GM12878 (cell line): ENCODE measurements around the gene KRT4. TPM values are rescaled to one million over a fixed set of nuclear protein-coding genes. Genes with fewer than 3 reads are reported as not detected.

Source experiments
- ATAC-seq: fragments of 200-7000 bp; cut with Tn5 transposase; 3 replicates; pipeline ENCODE4 v1.9.1; 2020; ENCODE audit warnings: mild to moderate bottlenecking, moderate library complexity
- BruUV-seq: library from RNA; stranded (reverse); fragments of 400-500 nt; replicated peaks from 2 replicates; lab custom pipeline; 2021; lab: Mats Ljungman, UMichigan
- CTCF ChIA-PET: fragments of 300-600 bp; sonication (Branson Sonifier 250); formaldehyde crosslinking; extraction: SDS; loops from one replicate; lab custom pipeline; 2021; ENCODE audit warnings: inconsistent platforms; lab: Yijun Ruan, JAX
- POLR2A ChIA-PET: fragments of 350-600 bp; formaldehyde crosslinking; extraction: SDS; loops from one replicate; lab custom pipeline; 2021; ENCODE audit warnings: inconsistent platforms; lab: Charles Lee
- RAD21 ChIA-PET: fragments of 300-600 bp; sonication (Branson Sonifier 250); formaldehyde crosslinking; loops from one replicate; lab custom pipeline; 2023; ENCODE audit warnings: antibody characterized with exemption; ENCODE audit not compliant: unreplicated experiment; lab: Charles Lee
- SMC1A ChIA-PET: fragments of 300-600 bp; sonication (Branson Sonifier 250); formaldehyde crosslinking; loops from one replicate; lab custom pipeline; 2023; ENCODE audit not compliant: unreplicated experiment, uncharacterized antibody; lab: Charles Lee
- DNase-seq: peaks from one replicate; pipeline ENCODE4 v3.0.0-alpha.2; 2011; ENCODE audit warnings: low read depth, low spot score
- FAIRE-seq: peaks from 3 replicates; lab custom pipeline; 2011; peaks lifted over from hg19 to GRCh38; lab: Jason Lieb, UNC
- H2AFZ ChIP-seq: 2 replicates; pipeline ENCODE4 v1.6.0; 2011; ENCODE audit warnings: low read depth, low read length, control low read depth; ENCODE audit not compliant: control insufficient read depth
- H3K27ac ChIP-seq: 2 replicates; pipeline ENCODE4 v1.5.1; 2011; ENCODE audit warnings: control low read depth; ENCODE audit not compliant: control insufficient read depth, insufficient read depth
- H3K27me3 ChIP-seq, 2 experiments: replicated peaks in 1 of 2; 2 replicates each; pipeline versions ENCODE4 v1.6.0 to v1.6.1; 2011; ENCODE audit warnings: low read length in 1 of 2; ENCODE audit not compliant: control insufficient read depth in 2 of 2, insufficient read depth in 2 of 2
- H3K36me3 ChIP-seq, 2 experiments: 2 replicates each; pipeline ENCODE4 v1.5.1; 2011; ENCODE audit warnings: low read length in 1 of 2; ENCODE audit not compliant: control insufficient read depth in 2 of 2, insufficient read depth in 2 of 2
- H3K4me1 ChIP-seq: 2 replicates; pipeline ENCODE4 v1.6.1; 2011; ENCODE audit warnings: mild to moderate bottlenecking, low read length, moderate library complexity, mixed read lengths; ENCODE audit not compliant: control insufficient read depth, insufficient read depth
- H3K4me2 ChIP-seq: 2 replicates; pipeline ENCODE4 v1.6.0; 2011; ENCODE audit warnings: control low read depth; ENCODE audit not compliant: control insufficient read depth, insufficient read depth
- H3K4me3 ChIP-seq: fragments of 200-600 bp; sonication (generic); 2 replicates; pipeline ENCODE4 v1.5.1; 2016
- H3K79me2 ChIP-seq: 2 replicates; pipeline ENCODE4 v1.6.0; 2011; ENCODE audit warnings: low read length; ENCODE audit not compliant: control insufficient read depth, insufficient read depth
- H3K9ac ChIP-seq: 2 replicates; pipeline ENCODE4 v1.8.0; 2011; ENCODE audit warnings: low read length, control low read depth, mixed read lengths; ENCODE audit not compliant: control insufficient read depth, insufficient read depth
- H3K9me3 ChIP-seq: replicated peaks from 3 replicates; pipeline ENCODE4 v1.5.1; 2011; ENCODE audit warnings: mild to moderate bottlenecking, low read length; ENCODE audit not compliant: control insufficient read depth, insufficient read depth
- H4K20me1 ChIP-seq: 2 replicates; pipeline ENCODE4 v1.6.0; 2011; ENCODE audit not compliant: control insufficient read depth, insufficient read depth
- CHD4 ChIP-seq: fragments of 200-600 bp; sonication (generic); IDR thresholded peaks from 2 replicates; pipeline ENCODE4 v1.6.1; 2016; ENCODE audit warnings: mild to moderate bottlenecking
- FOXK2 ChIP-seq: fragments of 450-650 bp; IDR thresholded peaks from 2 replicates; pipeline ENCODE4 v1.6.1; 2017; ENCODE audit warnings: mild to moderate bottlenecking, moderate library complexity
- HSF1 ChIP-seq: fragments of 150-350 bp; IDR thresholded peaks from 2 replicates; pipeline ENCODE4 v1.6.1; 2014; ENCODE audit warnings: mild to moderate bottlenecking, low read depth, low read length
- NFXL1 ChIP-seq: fragments of 450-650 bp; IDR thresholded peaks from 2 replicates; pipeline ENCODE4 v1.6.1; 2017; ENCODE audit warnings: antibody characterized with exemption, mild to moderate bottlenecking, borderline replicate concordance
- POLR2A ChIP-seq: IDR thresholded peaks from 2 replicates; pipeline ENCODE4 v1.6.1; 2011; ENCODE audit warnings: low read depth, mild to moderate bottlenecking, low read length
- STAT3 ChIP-seq: IDR thresholded peaks from 2 replicates; pipeline ENCODE4 v1.6.1; 2011; ENCODE audit warnings: low read depth, low read length, improper control_type of control experiment
- ZNF217 ChIP-seq: fragments of 450-650 bp; IDR thresholded peaks from 2 replicates; pipeline ENCODE4 v1.6.1; 2017; ENCODE audit warnings: antibody characterized with exemption, mild to moderate bottlenecking
- WGBS: methylation state at CpG from one replicate; pipeline ENCODE4 v1.1.6; 2016; ENCODE audit warnings: low lambda C conversion rate; ENCODE audit not compliant: insufficient replicate concordance, insufficient coverage; ENCODE audit errors: missing lambda C conversion rate; 5-methylcytosine and 5-hydroxymethylcytosine counted together
- in situ Hi-C: fragments of 300-500 bp; cut with MboI; formaldehyde crosslinking; loops from 9 replicates; pipeline ENCODE4 v1.14.3; 2018; ENCODE audit warnings: mixed read lengths
- intact Hi-C: fragments of 100-400 bp; cut with micrococcal nuclease; formaldehyde crosslinking; loops from one replicate; pipeline ENCODE4 v1.14.2; 2022; ENCODE audit not compliant: unreplicated experiment
- polyA plus RNA-seq, 11 experiments: library from polyadenylated mRNA; depleted of rRNA in 4 of 11; unstranded in 6 of 11; stranded (reverse) in 5 of 11; fragments of >200 nt; fragmentation: Nextera tagmentation in 4 of 11; fragmentation: Illumina TruSeq in 1 of 11; extraction: Ambion mirVana in 4 of 11; extraction: Trizol in 1 of 11; gene quantifications; 1 replicate in 1 of 11; 2 replicates in 10 of 11; pipeline versions ENCODE4 v1.2.1 to v1.2.3, GENCODE V29; 2011 to 2016; ENCODE audit warnings: inconsistent platforms in 2 of 11, missing spikeins in 2 of 11, low read depth in 1 of 11
- total RNA-seq, 4 experiments: library from RNA; depleted of rRNA in 3 of 4; stranded (reverse); fragments of >200 nt in 3 of 4; fragmentation: Illumina TruSeq in 1 of 4; extraction: Trizol in 1 of 4; gene quantifications; 2 replicates each; pipeline versions ENCODE4 v1.2.1 to v1.2.3, GENCODE V29; 2013 to 2021

KRT4 gene
- total and polyA plus RNA-seq, 10 of the 15 experiments (the other 5 are each of a cell fraction or from before 2014, with no cell fraction given), result not detected

- WGBS, result 2% methylated on average over 6 of the region's 6 CpGs
- RAD21 ChIA-PET, result no interaction called here
- no peak for TF ChIP-seq CHD4
These were observed 6.6 kb upstream of the KRT4 start for GRCh38 chr12:52820521-52820920.

DNA sequence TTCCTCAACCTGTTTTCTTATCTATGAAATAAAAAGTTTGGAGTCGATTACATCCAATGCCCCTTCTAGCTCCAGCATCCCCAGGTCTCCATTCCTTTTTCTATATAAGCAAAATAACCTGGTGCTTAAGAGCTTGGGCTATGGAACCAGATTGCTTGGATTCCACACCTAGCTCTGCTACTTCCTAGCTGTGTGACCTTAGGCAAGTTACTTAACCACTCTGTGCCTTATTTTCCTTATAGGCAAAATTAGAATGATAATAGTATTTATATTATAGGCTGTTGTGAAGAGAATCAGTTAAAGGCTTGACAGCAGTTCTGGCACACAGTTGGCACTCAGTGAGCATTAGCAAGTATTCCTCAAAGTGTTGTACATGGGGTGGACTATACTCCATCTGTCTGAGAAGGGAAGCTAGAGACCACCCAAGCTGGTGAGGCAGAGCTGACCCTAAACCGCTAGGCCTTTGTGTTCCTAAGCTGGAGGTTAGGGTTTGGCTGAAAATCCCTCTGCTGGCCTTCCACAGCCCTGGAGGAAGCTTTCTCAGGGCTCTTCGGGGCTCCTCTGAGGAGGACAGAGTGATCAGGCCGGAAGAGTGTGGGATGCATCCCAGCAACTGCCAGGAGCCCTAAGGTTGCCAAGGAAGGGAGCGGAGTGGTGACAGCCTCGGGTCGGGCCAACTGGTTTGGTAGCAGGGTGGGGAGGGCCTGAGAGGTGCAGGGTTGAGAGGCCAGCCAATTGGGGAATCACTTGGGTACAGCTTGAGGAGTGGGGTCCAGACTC, 6.0 kb upstream of the KRT4 start:
- CTCF ChIA-PET, result no interaction called here
- H4K20me1 ChIP-seq, result no peaks in the 10 kb centered on the region; the same call in 1 of the 2 replicates
- in situ Hi-C loops (no loop called here), intact Hi-C loops (no loop called here)
- no peaks in the 10 kb centered on the region for H3K9me3 ChIP-seq
- BruUV-seq, result no TSS peak
- no peak overlapping the region for H3K4me3 ChIP-seq
- 5% methylated on average over 7 of the region's 7 CpGs for WGBS
- H3K27ac ChIP-seq, result no peak overlapping the region
- H3K4me2 ChIP-seq, result no peak overlapping the region
- no peaks in the 10 kb centered on the region for H3K36me3 ChIP-seq
- H3K79me2 ChIP-seq, result no peaks in the 10 kb centered on the region
- TF ChIP-seq POLR2A (no peak), FOXK2 (no peak), HSF1 (no peak), ZNF217 (no peak), NFXL1 (no peak), STAT3 (no peak)
- SMC1A ChIA-PET, result interaction anchor here (0.7 kb wide), 1 partner anchor 13 kb away, joined by 3 read pairs; no protein-coding TSS in a partner anchor
- DNase-seq (no peak), ATAC-seq (no peak), FAIRE-seq (no peak)
- peaks cover 0 to 6% of the 10 kb centered on the region in 2 experiments; a peak in 1 of 4 replicates for H3K27me3 ChIP-seq
- POLR2A ChIA-PET, result no interaction called here
- no peak overlapping the region for H3K9ac ChIP-seq
- H3K4me1 ChIP-seq, result no peaks in the 10 kb centered on the region
- RAD21 ChIA-PET, result interaction anchor here (0.6 kb wide), 1 partner anchor 1028 kb away, joined by 3 read pairs; no protein-coding TSS in a partner anchor
- no peak overlapping the region for H2AFZ ChIP-seq

More at GRCh38 chr12:52820521-52820920, 6.6 kb upstream of the KRT4 start:
- H3K4me2 ChIP-seq, result no peak overlapping the region
- H3K27ac ChIP-seq, result no peak overlapping the region
- no peaks in the 10 kb centered on the region; the same call in 1 of the 2 replicates for H4K20me1 ChIP-seq
- H3K79me2 ChIP-seq, result no peaks in the 10 kb centered on the region
- no peaks in the 10 kb centered on the region for H3K36me3 ChIP-seq
- H2AFZ ChIP-seq, result no peak overlapping the region
- ChIA-PET POLR2A (no interaction called here), CTCF (no interaction called here), SMC1A (no interaction called here)
- H3K27me3 ChIP-seq, result peaks cover 0 to 6% of the 10 kb centered on the region in 2 experiments; a peak in 1 of 4 replicates
- H3K4me1 ChIP-seq, result no peaks in the 10 kb centered on the region
- intact Hi-C loops, result no loop called here
- FAIRE-seq, result no peak
- in situ Hi-C loops, result no loop called here
- ATAC-seq, result no peak
- H3K9me3 ChIP-seq, result no peaks in the 10 kb centered on the region
- no TSS peak for BruUV-seq
- no peak overlapping the region for H3K9ac ChIP-seq
- DNase-seq, result no peak
- no peak overlapping the region for H3K4me3 ChIP-seq
